Activated CD4-positive, alpha-beta T cell treated with anti-CD3 and anti-CD28 coated beads, Interleukin-2, amount 50 U/mL, for 24 hours (primary cell): ENCODE measurements around the gene C2orf68.
"Not testable (repeated sequence)": the region's sequence is repeated elsewhere in the genome, so short reads cannot be mapped to it uniquely, and the experiment has no call there.

Experiments used
- DNase-seq, 2 donors: peaks; one replicate each; pipeline ENCODE4 v3.0.0-alpha.2; 2020; ENCODE audit warnings: low read depth in 1 of 2, low spot score in 1 of 2

Gene C2orf68

GRCh38 chr2:85583667-85584353, 28.1 kb downstream of the C2orf68 start:
- no peak for DNase-seq

- no peak for DNase-seq
These were observed 29.4 kb downstream of the C2orf68 start for GRCh38 chr2:85582492-85582891.

- DNase-seq: no peak
These were observed 31.7 kb downstream of the C2orf68 start for GRCh38 chr2:85580206-85580605.

GRCh38 chr2:85579266-85579935, 32.5 kb downstream of the C2orf68 start:
- no peak for DNase-seq

- DNase-seq: no peak
These were observed 33.4 kb downstream of the C2orf68 start for GRCh38 chr2:85578243-85579180.

- DNase-seq: peak in 1 of 2 donors; percentile 42
These were observed 34.3 kb downstream of the C2orf68 start, which contains the start of gene VAMP8 for GRCh38 chr2:85577386-85578242. TSS of gene VAMP8 (plus strand) at chr2:85577586. CDS start at chr2:85577647, 61 bp downstream.

- no peak for DNase-seq
These were observed 34.8 kb downstream of the C2orf68 start for GRCh38 chr2:85577063-85577385.

GRCh38 chr2:85575739-85576138, 36.1 kb downstream of the C2orf68 start:
- no peak for DNase-seq

GRCh38 chr2:85566265-85566664, 45.6 kb downstream of the C2orf68 start:
- no peak for DNase-seq

GRCh38 chr2:85564144-85564563, 47.7 kb downstream of the C2orf68 start:
- no peak for DNase-seq

- DNase-seq: peak; percentile 88 to 91
These were observed 50.3 kb downstream of the C2orf68 start, which contains the start of gene GGCX for GRCh38 chr2:85561280-85562212. TSS of gene GGCX (minus strand) at chr2:85561493. CDS start at chr2:85561428, 65 bp downstream.

- DNase-seq: no peak
These were observed 51.0 kb downstream of the C2orf68 start for GRCh38 chr2:85560812-85561279.

GRCh38 chr2:85560403-85560726, 51.5 kb downstream of the C2orf68 start:
- not testable (repeated sequence) for DNase-seq

GRCh38 chr2:85558160-85558559, 53.7 kb downstream of the C2orf68 start:
- no peak for DNase-seq

- DNase-seq: no peak
These were observed 54.7 kb downstream of the C2orf68 start for GRCh38 chr2:85557130-85557529.
